HG03196 (cell line): Measurements from ENCODE around the gene MYOM3.

ENCODE experiments used
- ATAC-seq: cut with Tn5 transposase; IDR thresholded peaks from one replicate; pipeline ENCODE4 v1.9.1; 2021; ENCODE audit not compliant: unreplicated experiment

The MYOM3 gene

GRCh38 chr1:24139222-24139489, 27.2 kb upstream of the MYOM3 start:
- ATAC-seq, result no peak

DNA sequence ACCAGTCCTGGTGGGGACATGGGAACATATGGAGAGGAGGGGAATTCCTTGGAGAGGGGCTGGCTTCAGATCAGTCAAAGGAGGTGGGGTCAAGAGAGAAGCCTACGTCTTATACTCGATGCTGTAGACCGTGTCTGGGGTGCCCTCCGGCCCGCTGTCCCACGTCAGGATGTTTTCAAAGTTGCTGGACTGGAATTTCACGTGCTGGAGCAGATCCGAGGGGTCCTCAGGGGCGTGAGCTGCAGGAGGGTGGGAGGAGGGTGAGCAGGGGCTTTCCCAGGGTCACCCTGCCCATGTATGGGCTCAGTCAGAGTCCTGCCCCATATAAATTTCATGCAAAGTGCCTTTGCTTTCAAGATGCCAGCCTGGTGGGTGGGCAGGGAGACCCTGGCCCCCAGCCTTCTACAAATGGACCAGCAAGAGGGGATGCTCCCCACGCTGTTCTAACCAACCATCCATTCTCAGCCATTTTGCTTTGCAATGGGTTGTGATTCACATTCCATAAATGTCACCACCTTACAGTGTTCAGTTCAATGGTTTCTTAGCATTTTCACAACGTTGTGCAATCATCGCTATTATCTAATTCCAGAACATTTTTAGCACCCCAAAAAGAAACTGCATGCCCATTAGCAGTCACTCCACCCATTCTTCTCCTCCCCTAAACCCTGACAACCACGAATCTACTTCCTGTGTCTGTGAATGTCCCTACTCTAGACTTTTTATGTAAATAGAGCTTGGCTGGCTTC, 26.7 kb upstream of the MYOM3 start:
- ATAC-seq, result no peak

DNA sequence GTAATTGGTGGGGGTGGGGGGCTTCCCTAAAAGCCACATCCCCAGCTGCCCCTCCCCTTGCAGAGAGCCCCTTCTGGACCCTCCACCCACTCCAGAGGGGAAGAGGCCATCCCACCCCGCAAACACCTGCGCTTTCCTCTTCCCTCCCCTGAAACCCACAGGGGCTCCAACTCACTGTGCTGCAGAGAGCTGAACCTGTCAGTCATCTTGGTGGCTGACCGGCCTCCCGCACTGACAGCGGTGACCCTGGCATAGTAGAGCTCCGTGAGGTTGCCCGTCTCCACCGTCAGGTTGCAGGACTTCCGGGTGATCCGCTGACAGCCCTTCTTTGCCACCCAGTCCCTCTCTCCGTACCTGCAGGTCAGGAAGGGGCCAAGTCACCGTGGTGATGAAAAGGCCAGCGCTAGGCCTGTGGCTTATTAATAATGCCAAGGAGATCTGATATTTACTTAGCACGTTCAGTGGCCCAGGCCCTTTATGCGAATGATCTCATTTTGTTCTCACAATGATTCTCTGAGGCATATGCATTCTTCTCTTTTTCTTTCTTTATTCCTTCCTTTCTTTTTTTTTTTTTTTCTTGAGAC, 25.1 kb upstream of the MYOM3 start:
- ATAC-seq, result no peak

GRCh38 chr1:24134376-24134775, 22.4 kb upstream of the MYOM3 start:
- no peak for ATAC-seq

DNA sequence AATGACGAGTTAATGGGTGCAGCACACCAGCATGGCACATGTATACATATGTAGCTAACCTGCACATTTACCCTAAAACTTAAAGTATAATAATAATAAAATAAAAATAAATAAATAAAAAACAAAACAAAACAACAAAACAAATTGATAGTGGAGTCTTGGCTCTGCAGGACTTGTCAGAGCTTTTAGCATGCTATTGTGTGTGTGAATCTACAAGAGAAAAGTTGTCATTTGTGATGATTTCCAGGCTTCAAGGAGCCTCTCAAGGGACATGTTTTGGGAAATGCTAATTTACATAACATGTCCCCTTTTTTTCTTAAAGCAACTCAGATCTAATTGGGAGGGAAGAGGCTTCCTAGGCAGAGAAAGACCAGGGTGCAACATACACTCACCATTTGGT, 21.9 kb upstream of the MYOM3 start:
- no peak for ATAC-seq

DNA sequence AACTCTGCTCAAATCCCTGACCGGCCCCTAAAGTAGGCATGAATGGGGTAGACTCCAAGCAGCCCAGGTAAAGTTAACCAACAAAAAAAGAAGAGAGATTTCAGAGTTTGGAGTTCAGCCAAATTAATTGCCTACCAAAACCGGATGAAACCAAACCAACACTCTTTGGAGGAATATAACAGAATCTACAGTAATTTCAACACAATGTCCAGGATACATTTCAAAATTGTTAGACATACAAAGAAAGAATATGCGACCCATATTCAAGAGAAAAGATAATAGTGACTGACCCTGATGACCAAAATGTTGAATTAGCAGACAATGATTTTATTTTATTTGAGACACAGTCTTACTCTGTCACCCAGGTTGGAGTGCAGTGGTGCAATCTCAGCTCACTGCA, 18.4 kb upstream of the MYOM3 start:
- no peak for ATAC-seq

DNA sequence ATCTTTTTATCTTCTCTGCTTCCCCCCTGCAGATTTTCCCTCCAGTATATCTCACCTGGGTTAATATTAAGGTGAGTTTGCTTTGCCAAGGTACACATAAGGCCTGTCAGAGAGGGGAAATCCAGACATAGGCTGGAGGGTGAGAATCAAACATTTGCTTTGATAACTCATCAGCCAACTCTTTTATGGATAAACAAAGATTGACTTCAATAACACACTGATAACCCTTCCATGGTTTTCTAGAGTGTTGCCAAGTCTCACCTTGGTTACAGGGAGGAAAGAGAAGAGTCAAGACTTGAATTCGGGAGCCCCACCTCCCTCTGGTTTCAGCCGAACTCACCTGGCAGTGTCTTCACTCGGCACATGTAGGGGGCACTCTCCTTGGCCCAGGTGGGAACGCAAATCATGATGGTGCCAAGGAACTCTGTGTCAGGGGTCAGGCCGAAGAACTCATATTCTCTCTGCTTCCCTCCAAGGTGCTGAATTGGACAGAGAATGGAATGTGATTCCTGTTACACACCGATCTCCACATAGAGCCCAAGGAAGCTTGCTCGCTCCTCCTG, 15.9 kb upstream of the MYOM3 start:
- ATAC-seq, result no peak

DNA sequence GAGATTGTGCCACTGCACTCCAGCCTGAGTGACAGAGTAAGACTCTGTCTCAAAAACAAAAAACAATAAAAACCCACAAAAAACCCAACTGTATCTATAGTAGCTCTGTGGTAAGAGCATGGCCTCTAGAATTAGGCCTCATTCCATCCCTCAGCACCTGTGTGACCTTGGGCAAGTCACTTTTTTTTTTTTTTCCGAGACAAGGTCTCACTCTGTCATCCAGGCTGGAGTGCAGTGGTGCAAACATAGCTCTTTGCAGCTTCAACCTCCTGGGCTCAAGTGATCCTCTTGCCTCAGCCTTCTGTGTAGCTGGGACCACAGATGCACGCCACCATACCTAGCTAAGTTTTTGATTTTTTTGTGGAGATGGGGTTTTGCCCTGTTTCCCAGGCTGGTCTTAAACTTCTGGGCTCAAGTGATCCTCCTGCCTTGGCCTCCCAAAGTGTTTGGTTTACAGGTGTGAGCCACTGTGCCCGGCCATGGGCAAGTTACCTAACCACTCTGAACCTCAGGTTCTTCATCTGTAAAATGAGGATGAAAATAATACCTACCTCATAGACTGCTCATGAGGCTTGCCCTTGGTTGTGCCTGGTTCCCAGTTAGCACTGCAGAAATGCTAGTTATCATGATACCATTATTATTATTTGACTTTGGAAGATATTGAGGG, 15.3 kb upstream of the MYOM3 start:
- no peak for ATAC-seq

GRCh38 chr1:24126672-24127023, 14.7 kb upstream of the MYOM3 start:
- ATAC-seq, result no peak

- ATAC-seq, result no peak
Observed at GRCh38 chr1:24126018-24126671, 14.2 kb upstream of the MYOM3 start.

DNA sequence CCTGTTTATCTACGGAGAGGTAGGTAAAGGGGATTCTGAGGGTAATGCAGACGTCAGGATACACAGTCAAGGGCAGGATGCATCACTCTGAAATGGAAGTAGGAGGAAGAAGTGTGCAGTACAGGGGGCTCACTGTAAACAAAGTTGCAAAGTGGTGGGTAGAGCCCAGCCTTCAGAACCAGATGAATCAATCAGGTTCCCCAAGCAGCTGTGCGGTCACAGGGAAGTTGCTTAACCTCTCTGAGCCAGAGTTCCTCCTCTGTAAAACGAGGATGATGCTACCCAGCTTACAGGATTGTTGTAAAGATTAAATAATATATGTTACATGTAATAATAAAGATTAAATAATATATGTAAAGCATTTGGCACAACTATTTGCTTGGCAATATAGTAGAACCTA, 13.5 kb upstream of the MYOM3 start:
- ATAC-seq, result no peak

- ATAC-seq, result no peak
Observed at GRCh38 chr1:24124980-24125379, 13.0 kb upstream of the MYOM3 start.

DNA sequence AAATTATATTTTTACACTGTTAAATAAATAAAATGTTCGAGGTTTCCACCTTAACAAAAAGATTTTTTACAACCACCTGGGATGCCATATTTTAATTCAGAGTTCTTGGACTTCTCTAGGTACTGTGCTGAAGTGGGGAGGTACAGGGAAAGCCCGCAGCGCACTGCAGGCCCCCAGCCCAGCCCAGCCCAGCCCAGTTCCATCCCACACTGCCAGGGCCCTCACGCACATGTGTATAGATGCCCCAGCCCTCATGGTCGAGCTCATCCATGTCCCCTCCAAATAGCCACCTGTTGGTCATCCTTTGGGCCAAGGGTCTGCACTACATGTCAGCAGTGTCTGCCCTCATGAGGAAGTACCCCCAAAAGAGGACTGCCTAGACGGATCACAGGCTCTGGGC, 11.7 kb upstream of the MYOM3 start:
- no peak for ATAC-seq

DNA sequence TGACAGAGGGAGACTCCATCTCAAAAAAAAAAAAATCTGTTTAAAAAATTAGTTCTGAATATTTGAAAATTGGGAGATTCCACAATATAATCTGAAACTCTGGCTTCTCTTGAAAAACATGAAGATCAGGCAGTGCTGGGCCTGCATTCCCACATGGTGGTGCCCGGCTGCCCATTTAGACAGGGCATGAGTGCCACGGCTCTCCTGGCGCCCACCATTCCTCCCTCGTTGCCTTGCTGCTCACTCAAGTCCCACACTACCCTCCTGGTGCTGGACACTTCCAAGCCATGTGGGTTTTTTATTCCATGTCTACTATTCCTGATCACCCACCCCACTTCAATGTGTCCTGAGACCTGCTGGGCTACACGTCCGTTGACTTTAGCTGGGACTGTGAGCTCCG, 10.8 kb upstream of the MYOM3 start:
- ATAC-seq, result no peak

GRCh38 chr1:24121406-24121805, 9.5 kb upstream of the MYOM3 start:
- no peak for ATAC-seq

DNA sequence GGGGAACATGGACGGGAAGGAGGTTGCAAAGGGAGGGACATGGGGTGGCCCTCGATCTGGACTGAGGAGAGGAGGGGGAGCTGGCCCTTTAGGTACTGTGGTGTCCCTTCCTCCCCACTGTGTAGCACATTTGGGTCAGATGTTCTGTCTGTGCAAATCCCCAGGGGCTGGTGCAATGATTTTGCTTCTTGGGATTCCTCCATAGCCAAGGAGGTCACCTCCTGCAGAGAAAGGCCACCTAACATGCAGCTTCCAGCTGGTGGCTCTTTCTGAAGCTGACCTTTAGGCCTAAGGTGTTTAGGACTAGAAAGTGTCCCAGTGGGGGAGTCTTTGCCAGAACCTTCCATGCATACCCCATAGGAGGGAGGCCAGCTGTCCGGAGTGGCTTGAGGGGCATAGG, 9.0 kb upstream of the MYOM3 start:
- no peak for ATAC-seq

GRCh38 chr1:24119859-24120756, 8.2 kb upstream of the MYOM3 start:
- ATAC-seq, result no peak

DNA sequence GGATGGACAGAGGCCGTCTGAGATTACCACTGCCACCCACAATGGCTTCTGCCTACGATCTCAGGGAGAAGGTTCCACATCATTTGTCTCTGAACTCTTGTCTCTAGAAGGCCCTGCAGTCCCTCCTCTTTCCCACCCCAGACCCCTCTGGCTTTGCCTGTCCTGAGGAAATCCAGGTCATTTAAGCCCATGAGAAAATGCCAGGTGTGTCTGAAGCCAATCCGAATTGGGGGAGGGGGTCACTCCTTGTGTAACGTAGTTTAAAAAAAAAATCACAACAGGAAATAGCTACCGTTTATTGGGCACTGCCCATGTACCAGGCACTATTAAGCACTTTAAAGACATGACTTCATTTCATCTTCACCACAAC, 7.5 kb upstream of the MYOM3 start:
- ATAC-seq, result no peak

GRCh38 chr1:24118410-24119242, 6.7 kb upstream of the MYOM3 start:
- ATAC-seq, result no peak

DNA sequence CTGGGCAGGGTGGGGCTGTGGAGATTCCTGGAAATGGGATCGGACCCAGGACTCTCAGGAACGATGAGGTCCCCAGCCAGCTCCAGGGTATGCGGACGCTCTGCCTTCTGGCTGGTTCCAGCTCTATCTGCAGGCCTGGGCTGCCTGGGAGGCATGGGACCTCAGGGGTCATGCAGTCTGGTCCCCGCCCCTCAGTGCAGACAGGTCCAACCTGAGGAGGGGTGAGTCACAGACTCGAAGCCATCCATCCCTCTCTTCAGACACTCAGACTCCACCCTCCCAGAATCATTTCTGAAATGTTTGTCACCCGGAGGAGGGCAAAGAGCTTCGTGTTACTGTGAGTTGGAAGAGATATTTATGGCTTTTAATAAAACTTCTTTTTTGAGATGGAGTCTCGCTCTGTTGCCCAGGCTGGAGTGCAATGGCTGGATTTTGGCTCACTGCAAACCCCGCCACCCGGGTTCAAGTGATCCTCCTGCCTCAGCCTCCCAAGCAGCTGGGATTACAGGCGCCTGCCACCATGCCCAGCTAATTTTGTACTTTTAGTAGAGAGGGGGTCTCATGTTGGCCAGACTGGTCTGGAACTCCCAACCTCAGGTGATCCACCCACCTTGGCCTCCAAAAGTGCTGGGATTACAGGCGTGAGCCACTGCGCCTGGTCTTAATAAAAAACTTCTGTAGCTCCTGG, 5.9 kb upstream of the MYOM3 start:
- no peak for ATAC-seq
